HepG2 (cell line): ENCODE measurements around the gene DPY30. TPM values are rescaled to one million over a fixed set of nuclear protein-coding genes. Genes with fewer than 3 reads are reported as not detected.

Source experiments
- ARNT2 ChIP-seq: sonication (generic); formaldehyde crosslinking; IDR thresholded peaks from 2 replicates; pipeline ENCODE4 v1.8.0; 2022; ENCODE audit warnings: mild to moderate bottlenecking, low read depth, missing genetic modification reagents, moderate library complexity
- ATF2 ChIP-seq: sonication (generic); formaldehyde crosslinking; IDR thresholded peaks from 2 replicates; pipeline ENCODE4 v1.4.0; 2020; ENCODE audit warnings: missing genetic modification reagents
- ELF1 ChIP-seq: sonication (generic); formaldehyde crosslinking; IDR thresholded peaks from 2 replicates; pipeline ENCODE4 v1.4.0; 2020; ENCODE audit warnings: missing genetic modification reagents
- FOSL2 ChIP-seq: sonication (generic); formaldehyde crosslinking; IDR thresholded peaks from 2 replicates; pipeline ENCODE4 v1.4.0; 2020; ENCODE audit warnings: missing genetic modification reagents
- GFI1 ChIP-seq: sonication (generic); formaldehyde crosslinking; IDR thresholded peaks from 2 replicates; pipeline ENCODE4 v1.5.0; 2020; ENCODE audit warnings: missing genetic modification reagents, mild to moderate bottlenecking, borderline replicate concordance
- HBP1 ChIP-seq: IDR thresholded peaks from 2 replicates; pipeline ENCODE4 v1.6.1; 2016; ENCODE audit warnings: low read depth, control low read depth
- HHEX ChIP-seq: IDR thresholded peaks from 2 replicates; pipeline ENCODE4 v1.6.1; 2016; ENCODE audit warnings: control low read depth
- HINFP ChIP-seq: sonication (generic); formaldehyde crosslinking; IDR thresholded peaks from 2 replicates; pipeline ENCODE4 v1.4.0; 2020; ENCODE audit warnings: low read depth, mild to moderate bottlenecking, missing genetic modification reagents
- HOMEZ ChIP-seq: IDR thresholded peaks from 2 replicates; pipeline ENCODE4 v1.6.1; 2016; ENCODE audit warnings: low read depth
- MIER3 ChIP-seq: IDR thresholded peaks from 2 replicates; pipeline ENCODE4 v1.6.1; 2016; ENCODE audit warnings: missing compliant biosample characterization, borderline replicate concordance
- POGZ ChIP-seq: sonication (generic); formaldehyde crosslinking; IDR thresholded peaks from 2 replicates; pipeline ENCODE4 v1.4.0; 2020; ENCODE audit warnings: mild to moderate bottlenecking, missing genetic modification reagents
- POLR2A ChIP-seq, 2 experiments: IDR thresholded peaks; 2 replicates each; pipeline ENCODE4 v1.6.1; 2011; ENCODE audit warnings: low read depth in 2 of 2, low read length in 2 of 2, mild to moderate bottlenecking in 1 of 2, moderate library complexity in 1 of 2; ENCODE audit not compliant: insufficient read depth in 1 of 2
- REXO4 ChIP-seq: sonication (generic); formaldehyde crosslinking; IDR thresholded peaks from 2 replicates; pipeline ENCODE4 v1.8.0; 2022; ENCODE audit warnings: missing genetic modification reagents, mild to moderate bottlenecking, borderline replicate concordance
- SNAI1 ChIP-seq: sonication (generic); formaldehyde crosslinking; IDR thresholded peaks from 2 replicates; pipeline ENCODE4 v1.5.0; 2020; ENCODE audit warnings: mild to moderate bottlenecking, missing genetic modification reagents, borderline replicate concordance
- SP140L ChIP-seq: sonication (generic); formaldehyde crosslinking; IDR thresholded peaks from 2 replicates; pipeline ENCODE4 v1.4.0; 2020; ENCODE audit warnings: missing genetic modification reagents, borderline replicate concordance
- TEAD3 ChIP-seq: optimal IDR thresholded peaks from 2 replicates; pipeline ENCODE3; 2016; ENCODE audit warnings: borderline replicate concordance
- ZNF557 ChIP-seq: sonication (generic); formaldehyde crosslinking; IDR thresholded peaks from 2 replicates; pipeline ENCODE4 v1.4.0; 2020; ENCODE audit warnings: missing genetic modification reagents
- ZNF619 ChIP-seq: sonication (generic); formaldehyde crosslinking; IDR thresholded peaks from 2 replicates; pipeline ENCODE4 v1.4.0; 2020; ENCODE audit warnings: mild to moderate bottlenecking, missing genetic modification reagents
- ZNF672 ChIP-seq: sonication (generic); formaldehyde crosslinking; IDR thresholded peaks from 2 replicates; pipeline ENCODE4 v1.8.1; 2022; ENCODE audit warnings: missing genetic modification reagents
- ZNF766 ChIP-seq: sonication (generic); formaldehyde crosslinking; IDR thresholded peaks from 2 replicates; pipeline ENCODE4 v1.5.0; 2020; ENCODE audit warnings: missing genetic modification reagents, borderline replicate concordance
- polyA plus RNA-seq, 8 experiments: library from polyadenylated mRNA; depleted of rRNA in 3 of 8; stranded (reverse) in 7 of 8; unstranded in 1 of 8; fragments of >200 nt; fragmentation: Illumina TruSeq in 4 of 8; extraction: Trizol in 4 of 8; gene quantifications; 2 replicates each; pipeline versions ENCODE4 v1.2.1 to v1.2.3, GENCODE V29; 2011 to 2016; ENCODE audit warnings: low read depth in 4 of 8, missing spikeins in 1 of 8, mixed read lengths in 1 of 8; ENCODE audit not compliant: insufficient read depth in 1 of 8
- total RNA-seq, 5 experiments: library from RNA; depleted of rRNA; stranded (reverse); fragments of >200 nt; fragmentation: Illumina TruSeq; extraction: Trizol; gene quantifications; 2 replicates each; pipeline ENCODE4 v1.2.3, GENCODE V29; 2016; ENCODE audit warnings: low read depth in 1 of 5

DPY30 gene
- total and polyA plus RNA-seq, 2 of the 13 experiments (the other 11 are each of a cell fraction or from before 2014, with no cell fraction given) = 98.1 to 118 TPM

GRCh38 chr2:32061973-32062861 is 22.6 kb upstream of the DPY30 start (continued):
- TF ChIP-seq HINFP (CRISPR knock-in tag) (no peak), ATF2 (CRISPR knock-in tag) (0 out of 2 replicates have a peak, but pooled peaks have one; percentile 7), SP140L (CRISPR knock-in tag) (0 out of 2 replicates have a peak, but pooled peaks have one; percentile 25), ZNF619 (CRISPR knock-in tag) (0 out of 2 replicates have a peak, but pooled peaks have one; percentile 10), ZNF672 (CRISPR knock-in tag) (no peak), SNAI1 (CRISPR knock-in tag) (peak; percentile 39; the same call in 1 of the 2 replicates), GFI1 (CRISPR knock-in tag) (peak; percentile 43; the same call in 1 of the 2 replicates), POLR2A (IDR thresholded peaks at IDR 0.05; ENCODE audit: insufficient read depth in 1 of 2, low read depth in 2 of 2, low read length in 2 of 2) (peak in 1 of 2 experiments; percentile 47; a peak in 2 of 4 replicates), ARNT2 (CRISPR knock-in tag) (no peak), HOMEZ (CRISPR knock-in tag) (0 out of 2 replicates have a peak, but pooled peaks have one; percentile 27), HBP1 (CRISPR knock-in tag) (0 out of 2 replicates have a peak, but pooled peaks have one; percentile 49), REXO4 (CRISPR knock-in tag) (no peak), MIER3 (CRISPR knock-in tag) (peak; percentile 30; the same call in 1 of the 2 replicates), ELF1 (peak; percentile 64; the same call in 1 of the 2 replicates), HHEX (CRISPR knock-in tag) (no peak), FOSL2 (CRISPR knock-in tag) (peak; percentile 91), TEAD3 (CRISPR knock-in tag) (peak; percentile 13), ZNF766 (CRISPR knock-in tag) (no peak), POGZ (CRISPR knock-in tag) (peak; percentile 18; the same call in 1 of the 2 replicates), ZNF557 (CRISPR knock-in tag) (0 out of 2 replicates have a peak, but pooled peaks have one; percentile 29)
